ENCODE measurements around the gene C1orf159. TPM values are rescaled to one million over a fixed set of nuclear protein-coding genes. Genes with fewer than 3 reads are reported as not detected.

The C1orf159 gene
- total and polyA plus RNA-seq, 2 donors (not counting 1 experiment from before 2014, with no cell fraction given) = 23.0 to 25.6 TPM

- Histone ChIP-seq H3K4me3 (ENCODE audit: control extremely low read depth in 1 of 5, extremely low read depth in 1 of 5, insufficient read depth in 1 of 5, low read depth in 2 of 5, low read length in 4 of 5) (no peak overlapping the region), H3K27me3 (replicated peaks in 1 of 4; ENCODE audit: control extremely low read depth in 1 of 4, control insufficient read depth in 3 of 4, insufficient read depth in 4 of 4, low read length in 3 of 4) (no peaks in the 10 kb centered on the region), H3K9ac (ENCODE audit: low read length) (no peak overlapping the region), H3K4me2 (replicated peaks; ENCODE audit: low read depth, low read length, poor library complexity, severe bottlenecking) (no peak overlapping the region), H3K4me1 (ENCODE audit: control insufficient read depth in 2 of 2, insufficient read depth in 2 of 2, low read length in 2 of 2) (peaks cover 0 to 7% of the 10 kb centered on the region in 2 donors), H3K79me2 (ENCODE audit: control insufficient read depth, insufficient read depth, low read length) (no peaks in the 10 kb centered on the region), H3K36me3 (replicated peaks in 1 of 2; ENCODE audit: control extremely low read depth in 1 of 2, control insufficient read depth in 1 of 2, extremely low read depth in 1 of 2, insufficient read depth in 2 of 2, low read length in 1 of 2) (no peaks in the 10 kb centered on the region), H2AFZ (ENCODE audit: insufficient read depth, low read depth, low read length, poor library complexity, severe bottlenecking) (no peak overlapping the region), H3K27ac (ENCODE audit: low read length in 2 of 2) (no peak overlapping the region), H4K20me1 (ENCODE audit: control insufficient read depth, insufficient read depth, low read length, poor library complexity, severe bottlenecking) (no peaks in the 10 kb centered on the region), H3K9me3 (ENCODE audit: control extremely low read depth in 1 of 3, control insufficient read depth in 2 of 3, insufficient read depth in 1 of 3, low read length in 2 of 3) (no peaks in the 10 kb centered on the region)
- Mint-ChIP-seq H3K9me3 (ENCODE audit: insufficient read depth) (no peaks in the 10 kb centered on the region), H3K4me1 (peaks cover 5% of the 10 kb centered on the region), H3K27ac (no peak overlapping the region), H3K27me3 (no peaks in the 10 kb centered on the region), H3K4me3 (no peak overlapping the region)
- TF ChIP-seq CTCF (IDR thresholded peaks at IDR 0.05) (no peak), EZH2 (IDR thresholded peaks at IDR 0.05; ENCODE audit: borderline replicate concordance, insufficient read depth, low read depth, low read length, poor library complexity, severe bottlenecking) (no peak)
- ATAC-seq (ENCODE audit: low read depth) (peak; percentile 25), DNase-seq (no peak)
- 97% methylated on average over 28 of the region's 28 CpGs for WGBS (ENCODE audit: insufficient coverage)
- intact Hi-C loops (cut with micrococcal nuclease) = no loop called here
- CTCF ChIA-PET = no interaction called here
- POLR2A ChIA-PET = no interaction called here
These were observed 24.3 kb downstream of the C1orf159 start for GRCh38 chr1:1091344-1092148.
